ENCODE measurements around the gene MYB.

The MYB gene

GRCh38 chr6:135165031-135165430, 16.1 kb upstream of the MYB start:
- no peak for DNase-seq

- DNase-seq, result no peak
Observed at GRCh38 chr6:135166515-135166914, 14.6 kb upstream of the MYB start.

GRCh38 chr6:135167617-135168016, 13.5 kb upstream of the MYB start:
- DNase-seq, result no peak

- no peak for DNase-seq
Observed at GRCh38 chr6:135168766-135169165, 12.3 kb upstream of the MYB start.

GRCh38 chr6:135170238-135170637, 10.9 kb upstream of the MYB start:
- DNase-seq, result no peak

- DNase-seq, result no peak
Observed at GRCh38 chr6:135170849-135171248, 10.3 kb upstream of the MYB start.

GRCh38 chr6:135173242-135173988, 7.7 kb upstream of the MYB start:
- no peak for DNase-seq

GRCh38 chr6:135173989-135174484, 7.1 kb upstream of the MYB start:
- DNase-seq, result no peak

DNA sequence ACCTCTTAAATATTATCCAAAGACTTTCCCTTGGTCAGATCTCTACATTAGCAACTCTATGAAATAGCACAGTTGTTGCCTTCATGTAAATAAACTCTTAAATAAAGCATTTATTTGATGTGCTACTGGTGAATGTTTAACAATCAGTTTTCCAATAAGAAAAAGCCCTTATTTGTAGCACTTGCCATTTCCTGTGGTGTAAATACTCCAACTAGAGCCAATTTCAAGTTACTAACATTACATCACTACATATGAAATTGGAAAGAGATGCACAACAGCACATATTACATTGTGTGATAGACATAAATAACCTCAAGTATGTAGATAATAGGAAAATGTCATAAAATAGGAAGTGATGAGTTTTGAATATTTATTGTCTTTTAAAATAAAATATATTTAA, 5.0 kb upstream of the MYB start:
- DNase-seq, result no peak

GRCh38 chr6:135176464-135176863, 4.6 kb upstream of the MYB start:
- no peak for DNase-seq

GRCh38 chr6:135179372-135179771, 1.7 kb upstream of the MYB start:
- DNase-seq, result no peak

DNA sequence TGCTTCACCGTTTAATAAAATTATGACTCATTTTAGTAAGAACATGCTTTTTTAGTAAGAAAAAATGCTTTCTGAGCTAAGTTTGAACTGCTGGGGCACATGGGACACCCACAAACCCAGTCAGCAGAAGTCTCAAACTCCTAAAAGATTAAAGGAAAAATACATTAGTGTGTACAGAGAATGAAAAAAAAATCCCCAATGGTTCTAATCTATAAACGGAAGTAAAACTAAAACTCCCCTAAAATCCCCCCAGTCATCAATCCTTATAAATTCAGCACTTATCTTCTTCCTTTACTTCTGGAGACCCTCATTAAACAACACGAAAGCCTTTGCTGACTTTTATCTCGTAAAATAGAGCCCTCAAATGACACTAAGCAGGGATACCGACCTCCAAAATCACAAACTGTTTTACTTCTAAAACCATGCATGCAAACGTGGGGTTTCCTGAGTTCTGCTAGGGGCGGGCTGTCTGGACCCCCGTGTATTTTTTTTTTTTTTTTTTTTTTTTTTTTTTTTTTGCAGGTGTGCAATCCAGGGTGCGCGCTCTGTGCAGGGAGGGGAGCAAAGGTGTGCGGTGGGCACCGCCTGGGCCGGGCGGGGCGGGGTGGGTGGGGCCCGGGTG, 1.1 kb upstream of the MYB start:
- DNase-seq, result no peak

- DNase-seq, result no peak
Observed at GRCh38 chr6:135181333-135182070, 394 bp downstream of the MYB start.

DNA sequence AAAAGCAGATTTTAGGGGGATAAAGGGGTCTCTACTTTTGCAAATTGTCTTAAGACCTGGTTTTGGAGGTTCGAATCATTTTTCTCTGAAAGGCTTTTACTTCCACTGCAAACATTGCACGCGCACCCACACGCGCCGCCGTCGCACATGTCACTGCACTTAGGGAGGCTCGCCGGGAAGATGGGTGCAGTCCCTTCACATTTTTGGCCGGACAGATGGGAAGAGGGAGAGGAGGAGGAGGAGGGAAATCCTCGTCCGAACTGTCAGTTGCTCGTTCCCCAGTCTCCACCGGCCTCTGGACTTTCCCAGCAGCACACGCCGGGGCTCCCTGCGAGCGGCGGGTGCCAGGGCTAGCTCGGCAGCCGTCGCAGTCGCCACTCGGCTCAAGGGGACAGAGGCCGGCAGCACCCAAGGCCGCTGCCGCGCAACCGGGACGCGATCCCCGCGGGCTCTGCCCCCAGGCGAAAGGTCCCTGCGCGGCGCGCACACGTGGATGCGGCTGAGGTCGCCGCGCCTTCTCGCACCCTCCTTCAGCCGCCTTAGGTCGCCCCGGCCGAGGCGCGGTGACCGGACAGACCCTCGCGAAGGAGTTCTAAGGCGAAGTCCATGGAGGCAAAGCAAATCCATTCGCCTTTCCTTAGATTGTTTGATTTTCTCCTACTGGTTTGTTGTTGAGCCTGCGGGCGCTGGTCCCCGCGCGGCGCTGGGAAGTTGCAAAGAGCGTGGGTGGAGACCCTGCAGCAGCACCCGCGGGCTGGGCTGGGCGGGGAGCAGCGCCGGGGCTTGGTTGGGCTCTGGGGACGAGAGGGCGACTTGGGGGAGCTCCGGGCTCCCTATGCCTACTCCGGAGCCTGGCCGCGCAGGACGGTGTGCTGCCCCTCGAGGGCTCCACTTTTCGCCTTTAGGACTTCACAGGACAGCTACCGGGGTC, 1.2 kb downstream of the MYB start:
- DNase-seq, result no peak

- DNase-seq, result no peak
Observed at GRCh38 chr6:135183002-135183531, 2.0 kb downstream of the MYB start.

DNA sequence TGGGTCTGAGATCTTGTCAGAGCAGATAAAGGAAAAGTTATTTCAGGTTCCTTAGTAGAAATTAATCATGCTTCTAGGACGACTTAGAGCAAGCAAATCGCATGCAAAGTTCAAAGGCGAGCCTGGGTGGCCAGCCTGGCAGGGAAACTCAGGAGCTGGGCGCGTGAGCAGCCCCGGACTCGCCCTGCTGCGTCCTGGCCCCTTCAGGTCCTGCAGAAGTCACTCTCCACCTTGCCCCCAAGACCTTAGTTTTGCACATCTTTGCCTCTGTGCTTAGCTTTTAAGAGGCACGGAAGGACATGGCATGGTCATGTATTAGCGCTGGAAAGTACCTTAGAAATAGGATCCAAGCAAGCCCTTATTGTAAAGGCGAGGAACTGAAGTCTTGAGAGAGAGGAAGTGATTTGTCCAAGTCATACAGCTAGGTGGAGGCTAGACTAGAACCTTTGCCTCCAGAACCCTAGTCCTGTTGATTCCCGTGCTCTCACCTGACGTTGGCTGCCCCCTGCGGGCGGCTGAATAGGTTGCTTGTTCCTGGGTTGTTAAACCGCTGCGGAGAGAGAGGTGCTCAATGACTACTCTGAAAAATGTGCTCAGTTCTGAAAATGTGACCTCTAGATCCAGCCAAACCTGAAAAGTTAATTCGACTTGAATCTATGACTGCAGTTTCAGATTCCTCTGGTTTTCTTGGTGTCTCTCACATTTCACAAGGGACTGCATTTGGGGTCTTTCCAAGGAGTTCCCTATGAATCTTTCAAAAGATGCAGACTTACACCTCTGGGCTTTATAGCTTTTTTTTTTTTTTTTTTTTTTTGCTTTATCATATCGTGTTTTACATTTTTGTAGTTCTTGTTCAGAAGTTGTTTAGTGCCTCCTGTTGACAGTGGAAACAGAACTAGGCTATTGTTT, 2.7 kb downstream of the MYB start:
- DNase-seq, result no peak

DNA sequence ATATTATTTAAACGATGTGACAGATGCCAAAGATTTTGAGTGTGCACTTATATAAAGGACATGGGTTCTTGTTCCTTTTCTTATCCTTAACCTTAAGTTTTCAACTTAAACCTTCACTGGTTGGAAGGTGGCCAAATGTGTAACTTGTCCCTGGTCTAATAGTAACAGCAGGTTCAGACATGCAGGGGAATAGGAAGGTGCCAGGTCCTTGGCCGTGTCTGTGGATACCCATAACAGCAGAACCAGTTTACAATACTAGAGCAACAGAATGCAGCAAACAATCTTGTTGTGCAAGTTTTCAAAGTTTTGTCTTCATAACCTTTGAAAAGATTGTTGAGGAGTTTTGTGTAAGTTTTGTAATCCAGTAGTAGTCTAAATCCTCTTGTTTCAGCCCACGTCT, 4.4 kb downstream of the MYB start:
- no peak for DNase-seq

GRCh38 chr6:135186255-135186654, 5.1 kb downstream of the MYB start:
- DNase-seq, result no peak

- no peak for DNase-seq
Observed at GRCh38 chr6:135187372-135187771, 6.3 kb downstream of the MYB start.

- no peak for DNase-seq
Observed at GRCh38 chr6:135188718-135189117, 7.6 kb downstream of the MYB start.

DNA sequence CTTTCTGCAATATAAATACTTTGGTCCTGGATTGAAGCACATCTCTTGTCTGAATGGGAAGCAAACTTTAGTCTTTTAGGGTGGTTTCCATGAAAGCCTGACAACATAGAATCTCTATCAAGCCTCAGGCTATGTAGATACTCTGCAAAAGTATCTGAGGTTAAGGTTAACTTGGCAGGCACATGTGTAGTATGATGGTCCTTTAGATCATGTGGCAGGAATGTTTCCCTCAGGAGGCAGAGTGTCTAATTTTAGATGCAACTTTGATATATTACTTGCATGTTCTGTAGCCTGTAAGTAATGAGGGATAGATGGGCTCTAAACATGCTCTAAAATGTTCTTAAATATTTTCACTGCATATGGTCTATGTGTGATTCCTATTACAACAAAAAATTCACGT, 8.2 kb downstream of the MYB start:
- no peak for DNase-seq

Data from NCI-H1092 (cell line).